BLaER1 (cell line): ENCODE results near the gene F12.

Experiments
- H3K27ac ChIP-seq: shearing (Covaris generic); formaldehyde crosslinking; 2 replicates; pipeline ENCODE4 v1.8.1; 2022
- H3K27me3 ChIP-seq: shearing (Covaris generic); formaldehyde crosslinking; 2 replicates; pipeline ENCODE4 v1.8.1; 2022
- H3K36me3 ChIP-seq: shearing (Covaris generic); formaldehyde crosslinking; 2 replicates; pipeline ENCODE4 v1.8.1; 2022
- H3K4me1 ChIP-seq: shearing (Covaris generic); formaldehyde crosslinking; 2 replicates; pipeline ENCODE4 v1.8.1; 2022
- H3K4me2 ChIP-seq: shearing (Covaris generic); formaldehyde crosslinking; 2 replicates; pipeline ENCODE4 v1.8.1; 2022
- H3K4me3 ChIP-seq: shearing (Covaris generic); formaldehyde crosslinking; 2 replicates; pipeline ENCODE4 v1.8.1; 2022
- H3K9ac ChIP-seq: shearing (Covaris generic); formaldehyde crosslinking; 2 replicates; pipeline ENCODE4 v1.8.1; 2022
- H3K9me3 ChIP-seq: shearing (Covaris generic); formaldehyde crosslinking; 2 replicates; pipeline ENCODE4 v1.8.1; 2022
- H4K20me1 ChIP-seq: shearing (Covaris generic); formaldehyde crosslinking; 2 replicates; pipeline ENCODE4 v1.8.1; 2022
- Cebpa-rat ChIP-seq: shearing (Covaris generic); IDR thresholded peaks from 2 replicates; pipeline ENCODE4 v1.8.1; 2022

Gene F12

DNA sequence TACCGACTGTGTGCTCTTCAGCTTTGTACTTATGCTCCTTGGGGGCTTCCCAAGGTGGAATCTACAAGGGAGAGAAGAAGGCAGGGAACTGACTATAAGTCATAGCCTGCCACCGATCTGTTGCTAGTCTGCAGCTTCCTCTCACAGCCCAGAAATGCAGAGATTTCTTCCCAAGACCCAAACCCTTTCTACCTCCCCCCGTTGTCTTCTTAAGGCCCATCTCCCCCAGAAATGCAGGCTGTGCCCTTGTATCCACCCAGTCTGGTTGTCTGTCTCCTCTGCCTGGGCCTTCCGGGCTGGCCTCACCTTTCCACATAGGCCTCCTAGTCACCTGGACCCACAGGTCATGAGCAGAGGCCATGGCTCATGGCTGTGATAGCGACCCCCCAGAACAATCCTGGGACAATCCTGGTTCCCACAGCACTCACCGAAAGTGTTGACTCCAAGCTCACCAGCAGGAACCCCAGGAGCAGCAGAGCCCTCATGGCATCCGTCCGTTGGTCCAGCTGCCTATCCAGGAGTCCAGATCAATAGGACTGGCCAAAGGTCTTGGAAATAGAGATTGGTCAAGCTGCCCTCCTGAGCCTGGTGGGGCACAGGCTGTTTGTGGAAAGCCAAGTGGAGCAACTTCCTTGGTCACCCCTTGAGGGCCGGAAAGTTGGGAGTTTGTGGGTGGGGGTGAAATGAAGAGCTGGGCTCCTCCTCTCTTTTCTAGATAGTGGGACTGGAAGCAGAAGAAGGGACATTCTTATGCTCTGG lies at the start of gene F12:
Gene F12 (minus strand): TSS at position 522 of the 759 bp plus-strand sequence. CDS start 37 bp downstream, at position 485.
- no peaks in the 10 kb centered on the region for H3K27me3 ChIP-seq
- H3K4me3 ChIP-seq: no peak within 1 kb of the TSS
- no peaks in the 10 kb centered on the region for H3K9me3 ChIP-seq
- no peak within 1 kb of the TSS for H3K4me2 ChIP-seq
- H4K20me1 ChIP-seq: no peaks in the 10 kb centered on the region
- no peak within 1 kb of the TSS for H3K9ac ChIP-seq
- peaks cover 41% of the 10 kb centered on the region for H3K4me1 ChIP-seq
- H3K27ac ChIP-seq: no peak within 1 kb of the TSS
- H3K36me3 ChIP-seq: no peaks in the 10 kb centered on the region
- TF ChIP-seq Cebpa-rat: no peak

DNA sequence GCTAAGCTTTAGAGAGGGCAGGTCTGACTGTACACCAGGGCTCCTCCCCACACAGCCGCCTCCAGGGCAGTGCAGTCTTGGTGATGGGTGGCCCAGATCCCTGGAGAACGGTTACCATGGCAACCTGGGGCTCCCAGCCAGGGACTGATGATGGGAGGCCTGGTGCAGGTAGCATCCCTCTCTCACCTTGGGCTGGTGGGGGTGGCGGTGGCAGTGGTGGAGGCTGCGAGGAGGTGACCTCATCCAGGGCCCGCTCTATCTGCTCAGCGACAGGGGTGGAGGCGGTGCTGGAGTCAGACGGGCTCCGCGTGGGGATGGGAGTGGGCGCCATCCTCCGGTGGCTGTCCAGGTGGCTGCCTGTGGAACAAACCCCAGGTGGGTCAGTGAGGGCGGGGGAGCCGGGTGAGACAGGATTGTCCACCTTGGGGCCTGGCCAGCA lies 49.6 kb upstream of the F12 start:
- H4K20me1 ChIP-seq: peaks cover 74% of the 10 kb centered on the region
- no peak for TF ChIP-seq Cebpa-rat
- H3K4me3 ChIP-seq: no peak overlapping the region
- H3K4me1 ChIP-seq: peaks cover 55% of the 10 kb centered on the region
- no peaks in the 10 kb centered on the region for H3K27me3 ChIP-seq
- no peak overlapping the region for H3K4me2 ChIP-seq
- H3K36me3 ChIP-seq: peaks cover 69% of the 10 kb centered on the region
- H3K27ac ChIP-seq: no peak overlapping the region
- H3K9ac ChIP-seq: no peak overlapping the region
- H3K9me3 ChIP-seq: no peaks in the 10 kb centered on the region

DNA sequence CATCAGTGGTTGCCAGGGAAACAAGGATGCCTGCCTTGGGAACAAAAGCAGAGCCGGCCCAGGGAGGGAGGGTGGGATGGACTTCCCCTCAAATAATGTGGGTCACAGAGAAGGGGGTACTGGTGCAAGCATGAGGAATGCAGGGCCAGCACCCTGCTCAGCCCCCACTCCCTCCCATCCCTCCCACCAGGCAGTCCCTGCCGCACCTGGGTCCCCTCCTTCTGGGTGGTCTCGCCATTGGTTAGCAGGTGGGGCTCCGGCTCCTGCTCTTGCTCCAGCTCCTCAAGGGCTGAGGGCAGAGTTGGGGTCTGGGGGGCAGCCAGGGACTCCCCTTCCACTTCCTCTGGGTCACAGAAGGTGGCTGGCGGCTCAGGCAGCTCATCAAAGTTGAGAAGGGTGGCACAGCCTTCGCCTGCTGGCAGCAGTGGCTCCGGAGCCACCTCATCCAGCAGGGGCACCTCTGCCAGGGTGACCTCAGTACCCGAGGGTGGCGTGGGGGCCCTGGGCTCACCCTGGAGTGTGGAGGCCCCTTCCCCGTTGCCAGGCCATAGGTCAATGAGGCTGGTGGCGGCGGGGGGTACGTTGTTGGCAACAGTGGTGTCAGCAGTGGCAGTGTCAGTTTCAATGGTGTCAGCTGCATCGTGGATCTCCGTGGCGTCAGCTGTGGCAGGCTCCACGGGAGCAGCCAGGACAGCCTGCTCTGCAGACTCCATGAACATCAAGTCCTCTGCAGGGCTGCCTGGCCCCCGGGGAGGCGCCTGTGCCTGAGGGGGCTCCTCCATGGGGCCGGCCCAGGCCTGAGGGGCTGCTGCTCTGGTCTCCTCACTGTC lies 48.7 kb upstream of the F12 start:
- peaks cover 60% of the 10 kb centered on the region for H3K36me3 ChIP-seq
- no peak overlapping the region for H3K9ac ChIP-seq
- no peak for TF ChIP-seq Cebpa-rat
- no peak overlapping the region for H3K4me2 ChIP-seq
- peaks cover 56% of the 10 kb centered on the region for H3K4me1 ChIP-seq
- H3K27ac ChIP-seq: no peak overlapping the region
- H3K4me3 ChIP-seq: no peak overlapping the region
- peaks cover 71% of the 10 kb centered on the region for H4K20me1 ChIP-seq
- H3K27me3 ChIP-seq: no peaks in the 10 kb centered on the region
- no peaks in the 10 kb centered on the region for H3K9me3 ChIP-seq

DNA sequence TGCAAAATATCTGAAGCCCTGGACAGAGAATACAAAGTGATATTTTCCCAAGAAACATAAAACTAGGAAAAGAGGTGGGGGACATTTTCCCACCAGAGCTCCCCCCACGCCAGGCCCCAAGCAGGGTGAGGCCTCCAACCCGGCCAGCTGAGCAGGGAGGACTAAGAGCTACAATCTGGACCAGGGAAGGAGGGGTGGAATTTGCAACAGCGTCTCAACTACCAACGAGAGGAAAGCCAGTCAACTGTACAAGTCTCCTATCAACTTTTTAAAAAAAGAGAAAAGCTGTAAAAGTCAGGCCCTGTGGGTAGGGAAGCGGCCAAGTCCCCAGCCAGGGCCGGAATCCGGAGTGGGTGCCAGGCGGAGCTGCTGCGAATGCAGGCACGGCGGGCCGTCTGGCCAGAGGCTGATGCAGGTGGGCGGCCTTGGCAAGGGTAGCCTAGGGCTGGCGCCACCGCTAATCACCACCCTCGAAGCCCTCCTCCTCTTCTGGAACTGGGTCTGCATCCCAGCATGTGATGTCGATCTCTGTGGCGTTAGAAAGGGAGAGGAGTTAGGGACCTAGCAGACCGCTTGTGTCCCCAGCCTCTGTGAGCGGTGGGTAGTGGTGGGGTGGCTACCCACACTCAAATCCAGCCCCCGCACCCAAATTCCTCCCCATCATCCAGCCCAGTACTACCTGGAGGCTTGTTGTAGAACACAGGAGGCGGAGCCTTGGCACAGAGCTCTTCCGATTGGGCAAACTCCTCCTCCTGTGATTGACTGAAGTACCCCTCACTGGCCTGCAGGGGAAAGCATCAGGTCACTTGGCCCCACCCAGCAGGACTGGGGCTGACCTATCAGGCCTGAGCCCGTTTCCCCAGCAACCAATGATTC lies 47.9 kb upstream of the F12 start:
- Histone ChIP-seq H3K27me3 (no peaks in the 10 kb centered on the region), H3K4me2 (peak overlapping the region; percentile 74), H4K20me1 (peaks cover 71% of the 10 kb centered on the region), H3K9ac (no peak overlapping the region), H3K9me3 (no peaks in the 10 kb centered on the region), H3K27ac (no peak overlapping the region), H3K4me3 (no peak overlapping the region), H3K4me1 (peaks cover 56% of the 10 kb centered on the region), H3K36me3 (peaks cover 52% of the 10 kb centered on the region)
- no peak for TF ChIP-seq Cebpa-rat

DNA sequence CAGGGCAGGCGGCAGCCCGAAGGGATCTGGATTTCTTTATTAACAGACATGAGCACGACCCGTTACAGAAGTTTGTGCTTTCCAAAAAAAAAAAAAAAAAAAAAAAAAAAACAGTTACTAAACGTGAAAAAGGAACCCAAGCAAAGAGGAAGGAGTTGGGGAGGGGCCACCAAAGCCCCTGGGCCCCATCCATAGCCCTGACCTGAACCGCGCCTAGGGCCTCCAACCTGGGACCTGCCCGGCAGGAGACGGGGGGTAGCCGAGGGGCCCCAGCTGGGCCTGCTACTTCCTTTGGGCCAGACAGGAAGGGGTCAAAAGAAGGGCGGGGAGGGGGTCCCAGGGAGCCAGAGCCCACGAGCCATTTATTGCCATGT lies 47.2 kb upstream of the F12 start:
- Histone ChIP-seq H3K9ac (no peak overlapping the region), H3K27ac (no peak overlapping the region), H3K9me3 (no peaks in the 10 kb centered on the region), H3K4me3 (no peak overlapping the region), H4K20me1 (peaks cover 70% of the 10 kb centered on the region), H3K36me3 (peaks cover 47% of the 10 kb centered on the region), H3K4me1 (peaks cover 56% of the 10 kb centered on the region), H3K4me2 (peak overlapping the region; percentile 74), H3K27me3 (no peaks in the 10 kb centered on the region)
- no peak for TF ChIP-seq Cebpa-rat

DNA sequence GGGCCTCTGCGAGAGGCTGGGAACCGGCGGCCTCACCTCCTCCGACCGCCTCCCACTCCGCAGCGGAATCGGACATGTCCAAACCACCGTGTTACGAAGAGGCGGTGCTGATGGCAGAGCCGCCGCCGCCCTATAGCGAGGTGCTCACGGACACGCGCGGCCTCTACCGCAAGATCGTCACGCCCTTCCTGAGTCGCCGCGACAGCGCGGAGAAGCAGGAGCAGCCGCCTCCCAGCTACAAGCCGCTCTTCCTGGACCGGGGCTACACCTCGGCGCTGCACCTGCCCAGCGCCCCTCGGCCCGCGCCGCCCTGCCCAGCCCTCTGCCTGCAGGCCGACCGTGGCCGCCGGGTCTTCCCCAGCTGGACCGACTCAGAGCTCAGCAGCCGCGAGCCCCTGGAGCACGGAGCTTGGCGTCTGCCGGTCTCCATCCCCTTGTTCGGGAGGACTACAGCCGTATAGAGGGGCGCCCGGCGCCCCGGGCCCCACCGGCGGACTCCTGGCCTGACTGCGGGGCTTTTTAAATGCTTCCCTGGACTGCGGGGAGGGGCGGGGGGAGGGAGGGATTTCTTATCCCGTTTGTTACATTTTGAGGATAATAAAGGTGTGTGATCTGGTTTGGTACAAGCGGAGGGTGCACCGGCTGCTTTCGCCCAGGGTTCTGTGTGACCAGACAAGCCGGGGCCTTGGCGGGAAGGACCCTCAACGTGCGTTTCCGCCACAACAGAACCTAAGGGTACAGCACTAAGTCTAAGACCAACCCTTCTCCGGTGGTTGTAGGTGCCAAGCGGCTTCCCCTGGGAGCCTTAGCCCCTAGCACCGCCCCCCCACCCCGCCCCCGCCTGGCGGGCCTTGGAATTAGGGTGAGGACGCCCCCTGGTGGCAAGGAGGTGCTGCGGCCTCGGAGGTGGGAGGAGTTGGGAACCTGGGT lies 46.6 kb upstream of the F12 start:
- Histone ChIP-seq H3K4me1 (peaks cover 55% of the 10 kb centered on the region), H3K4me3 (peak overlapping the region; percentile 76), H3K36me3 (peaks cover 44% of the 10 kb centered on the region), H3K9me3 (no peaks in the 10 kb centered on the region), H4K20me1 (peaks cover 68% of the 10 kb centered on the region), H3K9ac (peak overlapping the region; percentile 87), H3K27me3 (no peaks in the 10 kb centered on the region), H3K27ac (peak overlapping the region; percentile 91), H3K4me2 (peak overlapping the region; percentile 95)
- no peak for TF ChIP-seq Cebpa-rat

DNA sequence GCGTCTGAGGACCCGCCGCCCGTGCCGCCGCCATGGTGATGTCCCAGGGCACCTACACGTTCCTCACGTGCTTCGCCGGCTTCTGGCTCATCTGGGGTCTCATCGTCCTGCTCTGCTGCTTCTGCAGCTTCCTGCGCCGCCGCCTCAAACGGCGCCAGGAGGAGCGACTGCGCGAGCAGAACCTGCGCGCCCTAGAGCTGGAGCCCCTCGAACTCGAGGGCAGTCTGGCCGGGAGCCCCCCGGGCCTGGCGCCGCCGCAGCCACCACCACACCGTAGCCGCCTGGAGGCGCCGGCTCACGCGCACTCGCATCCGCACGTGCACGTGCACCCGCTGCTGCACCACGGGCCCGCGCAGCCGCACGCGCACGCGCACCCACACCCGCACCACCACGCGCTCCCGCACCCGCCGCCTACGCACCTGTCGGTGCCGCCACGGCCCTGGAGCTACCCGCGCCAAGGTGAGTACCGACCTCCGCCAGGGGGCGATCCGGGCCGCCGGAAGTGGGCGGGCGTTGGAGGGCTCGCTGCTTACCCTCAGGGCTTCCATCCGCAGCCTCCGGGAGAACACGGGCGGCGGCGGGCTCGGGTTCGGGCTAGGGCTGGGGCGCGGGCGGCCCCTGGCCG lies 45.8 kb upstream of the F12 start:
- H3K9ac ChIP-seq: peak overlapping the region; percentile 87
- peaks cover 63% of the 10 kb centered on the region for H3K4me1 ChIP-seq
- peak overlapping the region; percentile 76 for H3K4me3 ChIP-seq
- peak overlapping the region; percentile 91 for H3K27ac ChIP-seq
- TF ChIP-seq Cebpa-rat: no peak
- H4K20me1 ChIP-seq: peaks cover 68% of the 10 kb centered on the region
- no peaks in the 10 kb centered on the region for H3K9me3 ChIP-seq
- H3K27me3 ChIP-seq: no peaks in the 10 kb centered on the region
- peak overlapping the region; percentile 95 for H3K4me2 ChIP-seq
- H3K36me3 ChIP-seq: peaks cover 43% of the 10 kb centered on the region

DNA sequence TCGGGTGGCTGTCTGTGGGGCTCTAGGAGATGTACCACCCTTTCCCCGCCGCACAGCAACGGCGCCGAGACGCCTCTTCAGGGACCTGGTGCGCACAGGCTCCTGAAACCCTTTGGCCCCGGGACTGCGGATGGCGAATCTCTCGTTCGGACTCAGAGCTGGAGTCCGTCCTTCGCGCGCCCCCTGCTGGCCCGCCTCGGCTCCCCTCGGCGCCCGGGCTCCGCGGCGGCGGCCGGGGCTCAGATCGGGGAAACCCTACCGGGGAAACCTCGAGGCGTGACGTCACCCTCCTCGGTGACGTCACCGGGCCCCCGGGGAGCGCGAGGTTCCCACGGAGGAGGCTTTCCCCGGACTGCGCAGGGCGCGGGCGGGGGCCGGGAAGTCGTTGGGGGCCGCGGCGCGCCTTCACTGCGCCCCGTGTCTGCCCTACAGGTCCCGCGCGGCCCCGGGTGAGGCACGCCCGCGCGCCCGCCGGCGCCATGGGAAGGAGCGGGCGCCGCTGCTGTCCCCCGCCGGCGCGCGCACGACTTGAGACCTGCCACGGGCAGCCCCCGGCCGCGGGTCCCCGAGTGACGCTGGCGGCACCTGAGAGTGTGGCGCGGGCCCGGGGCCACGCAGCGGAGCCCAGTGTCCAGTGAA lies 45.2 kb upstream of the F12 start:
- Histone ChIP-seq H3K4me3 (peak overlapping the region; percentile 76), H3K9me3 (no peaks in the 10 kb centered on the region), H3K4me1 (peaks cover 69% of the 10 kb centered on the region), H4K20me1 (peaks cover 68% of the 10 kb centered on the region), H3K27me3 (no peaks in the 10 kb centered on the region), H3K4me2 (peak overlapping the region; percentile 95), H3K36me3 (peaks cover 37% of the 10 kb centered on the region), H3K9ac (peak overlapping the region; percentile 87), H3K27ac (peak overlapping the region; percentile 91)
- TF ChIP-seq Cebpa-rat: no peak
